Measurements from ENCODE around the gene NOX4. TPM values are rescaled to one million over a fixed set of nuclear protein-coding genes. Genes with fewer than 3 reads are reported as not detected.
"Not testable (repeated sequence)": the region's sequence is repeated elsewhere in the genome, so short reads cannot be mapped to it uniquely, and the experiment has no call there.

NOX4 gene
- total RNA-seq, 1 donor from 2014 or later, result 6.2 TPM

GRCh38 chr11:89293965-89294679 lies 197.1 kb downstream of the NOX4 start:
- TF ChIP-seq, protein P1, sequence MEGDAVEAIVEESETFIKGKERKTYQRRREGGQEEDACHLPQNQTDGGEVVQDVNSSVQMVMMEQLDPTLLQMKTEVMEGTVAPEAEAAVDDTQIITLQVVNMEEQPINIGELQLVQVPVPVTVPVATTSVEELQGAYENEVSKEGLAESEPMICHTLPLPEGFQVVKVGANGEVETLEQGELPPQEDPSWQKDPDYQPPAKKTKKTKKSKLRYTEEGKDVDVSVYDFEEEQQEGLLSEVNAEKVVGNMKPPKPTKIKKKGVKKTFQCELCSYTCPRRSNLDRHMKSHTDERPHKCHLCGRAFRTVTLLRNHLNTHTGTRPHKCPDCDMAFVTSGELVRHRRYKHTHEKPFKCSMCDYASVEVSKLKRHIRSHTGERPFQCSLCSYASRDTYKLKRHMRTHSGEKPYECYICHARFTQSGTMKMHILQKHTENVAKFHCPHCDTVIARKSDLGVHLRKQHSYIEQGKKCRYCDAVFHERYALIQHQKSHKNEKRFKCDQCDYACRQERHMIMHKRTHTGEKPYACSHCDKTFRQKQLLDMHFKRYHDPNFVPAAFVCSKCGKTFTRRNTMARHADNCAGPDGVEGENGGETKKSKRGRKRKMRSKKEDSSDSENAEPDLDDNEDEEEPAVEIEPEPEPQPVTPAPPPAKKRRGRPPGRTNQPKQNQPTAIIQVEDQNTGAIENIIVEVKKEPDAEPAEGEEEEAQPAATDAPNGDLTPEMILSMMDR (conservative IDR thresholded peaks at IDR 0.05), result no peak
- Mint-ChIP-seq H3K27ac (ENCODE audit: unreplicated experiment) (peak overlapping the region; percentile 57), H3K9me3 (no peaks in the 10 kb centered on the region), H3K4me3 (peak overlapping the region; percentile 89), H3K27me3 (ENCODE audit: low read depth) (no peaks in the 10 kb centered on the region), H3K4me1 (peaks cover 10% of the 10 kb centered on the region), H3K36me3 (ENCODE audit: low read depth) (no peaks in the 10 kb centered on the region)
- DNase-seq (ENCODE audit: low read depth, low spot score), result peak; percentile 20

DNA sequence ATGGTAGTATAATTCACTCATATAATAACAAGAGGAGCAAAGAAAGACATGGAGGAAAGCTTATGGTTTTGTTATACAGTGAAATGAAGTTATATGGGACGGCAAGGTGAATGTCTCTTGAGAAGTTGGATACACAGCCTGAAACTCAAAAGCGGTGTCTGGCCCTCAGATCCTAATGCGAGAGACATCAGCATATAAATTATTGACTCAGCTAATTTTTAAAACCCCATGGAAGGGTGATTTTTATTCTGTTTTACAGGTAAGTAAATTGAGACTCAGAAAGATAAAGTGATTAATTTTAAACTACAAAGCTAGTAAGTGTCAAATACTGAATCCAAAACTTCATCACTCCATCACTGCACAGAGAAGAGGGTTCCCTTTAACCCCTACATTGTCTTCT lies 203.2 kb downstream of the NOX4 start:
- DNase-seq (ENCODE audit: low read depth, low spot score); H3K4me3 Mint-ChIP-seq; H3K4me1 Mint-ChIP-seq: not testable (repeated sequence)

DNA sequence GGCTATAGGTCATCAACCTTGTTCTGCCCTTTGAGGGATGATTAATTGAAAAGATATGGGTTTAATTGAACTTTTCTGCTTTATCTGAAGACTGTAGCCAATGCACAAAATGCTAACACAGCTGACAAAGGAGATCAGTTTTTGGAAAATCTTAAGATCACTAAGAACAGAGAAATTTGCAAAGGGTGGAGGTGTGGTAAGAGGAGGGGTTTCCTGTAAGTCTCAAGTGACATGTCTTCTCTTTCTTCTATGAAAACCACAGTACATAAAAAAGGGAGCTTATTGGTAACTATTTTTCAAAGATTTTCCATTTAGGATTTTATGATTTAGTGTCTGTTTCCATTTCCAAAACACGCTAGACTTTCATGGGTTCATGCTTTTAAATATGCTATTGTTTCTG lies 204.6 kb downstream of the NOX4 start:
- not testable (repeated sequence) for DNase-seq (ENCODE audit: low read depth, low spot score); H3K27ac Mint-ChIP-seq (ENCODE audit: unreplicated experiment); H3K36me3 Mint-ChIP-seq (ENCODE audit: low read depth); H3K4me1 Mint-ChIP-seq; H3K4me3 Mint-ChIP-seq; H3K9me3 Mint-ChIP-seq; H3K27me3 Mint-ChIP-seq (ENCODE audit: low read depth)

More for the DNA sequence above, 203.2 kb downstream of the NOX4 start:
- H3K27ac Mint-ChIP-seq (ENCODE audit: unreplicated experiment); H3K9me3 Mint-ChIP-seq; H3K27me3 Mint-ChIP-seq (ENCODE audit: low read depth); H3K36me3 Mint-ChIP-seq (ENCODE audit: low read depth): not testable (repeated sequence)

GRCh38 chr11:89281032-89281677 lies 210.0 kb downstream of the NOX4 start:
- not testable (repeated sequence) for H3K27me3 Mint-ChIP-seq (ENCODE audit: low read depth); H3K36me3 Mint-ChIP-seq (ENCODE audit: low read depth); H3K9me3 Mint-ChIP-seq; DNase-seq (ENCODE audit: low read depth, low spot score); H3K4me1 Mint-ChIP-seq; H3K27ac Mint-ChIP-seq (ENCODE audit: unreplicated experiment); H3K4me3 Mint-ChIP-seq

- Mint-ChIP-seq H3K4me1 (peaks cover 8% of the 10 kb centered on the region), H3K27me3 (ENCODE audit: low read depth) (no peaks in the 10 kb centered on the region), H3K27ac (ENCODE audit: unreplicated experiment) (no peak overlapping the region), H3K9me3 (no peaks in the 10 kb centered on the region), H3K4me3 (no peak overlapping the region), H3K36me3 (ENCODE audit: low read depth) (no peaks in the 10 kb centered on the region)
- no peak for DNase-seq (ENCODE audit: low read depth, low spot score)
- TF ChIP-seq, protein P1 (conservative IDR thresholded peaks at IDR 0.05), result no peak
Measured at GRCh38 chr11:89279176-89279575, 212.0 kb downstream of the NOX4 start.

DNA sequence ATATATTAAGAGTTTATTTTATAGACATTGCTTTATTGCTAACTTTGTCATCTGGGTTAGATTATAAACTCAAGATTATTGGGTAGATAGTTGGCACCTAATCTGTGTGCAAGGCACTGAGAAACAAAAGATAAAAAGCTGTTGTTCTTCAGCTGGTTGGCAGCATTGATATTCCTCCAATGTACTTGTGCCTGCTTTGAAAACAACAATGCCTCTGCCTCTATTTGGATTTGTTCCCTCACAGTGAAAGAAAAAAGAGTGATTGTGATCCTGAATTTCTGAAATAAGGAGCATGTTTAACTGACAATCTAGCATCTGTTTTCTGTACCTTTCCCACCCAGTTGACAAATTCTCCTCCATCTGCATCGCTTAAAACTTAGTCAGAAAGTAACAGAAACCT lies 215.2 kb downstream of the NOX4 start:
- no peak for DNase-seq (ENCODE audit: low read depth, low spot score)
- H3K27ac Mint-ChIP-seq (ENCODE audit: unreplicated experiment), result no peak overlapping the region
- TF ChIP-seq, protein P1 (conservative IDR thresholded peaks at IDR 0.05), result no peak
- no peak overlapping the region for H3K4me3 Mint-ChIP-seq
- H3K4me1 Mint-ChIP-seq, result peaks cover 8% of the 10 kb centered on the region
- peaks cover 2% of the 10 kb centered on the region for H3K9me3 Mint-ChIP-seq
- H3K36me3 Mint-ChIP-seq (ENCODE audit: low read depth), result no peaks in the 10 kb centered on the region
- no peaks in the 10 kb centered on the region for H3K27me3 Mint-ChIP-seq (ENCODE audit: low read depth)

Other genes starting within 250 kb of the NOX4 start
- gene TRIM77, start 218.9 kb upstream of the NOX4 start, total RNA-seq, result not detected in 2 replicates

All from neural crest cell (in vitro differentiated cells).